ENCODE measurements around the gene PBX3. TPM values are rescaled to one million over a fixed set of nuclear protein-coding genes. Genes with fewer than 3 reads are reported as not detected.

PBX3 gene
- total and polyA plus RNA-seq, 2 of the 13 experiments (the other 11 are each of a cell fraction or from before 2014, with no cell fraction given), result 6.0 to 11.2 TPM

DNA sequence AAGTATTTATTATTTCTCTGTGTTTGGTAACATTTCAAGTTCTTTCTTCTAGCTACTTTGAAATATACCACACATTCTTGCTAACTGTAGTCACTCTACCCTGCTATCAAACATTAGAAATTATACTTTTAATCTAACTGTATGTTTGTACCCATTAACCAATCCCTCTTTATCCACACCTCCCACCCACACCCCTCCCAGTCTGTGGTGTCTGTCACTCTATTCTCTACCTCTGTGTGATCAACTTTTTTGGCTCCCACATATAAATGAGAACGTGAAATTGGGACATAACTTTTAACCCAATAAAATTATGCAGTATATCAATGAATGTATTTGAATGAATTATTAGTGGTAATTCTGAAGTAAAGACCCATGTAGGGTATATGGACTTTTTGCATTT, 79.7 kb downstream of the PBX3 start (continued):
- TF ChIP-seq, protein P1, sequence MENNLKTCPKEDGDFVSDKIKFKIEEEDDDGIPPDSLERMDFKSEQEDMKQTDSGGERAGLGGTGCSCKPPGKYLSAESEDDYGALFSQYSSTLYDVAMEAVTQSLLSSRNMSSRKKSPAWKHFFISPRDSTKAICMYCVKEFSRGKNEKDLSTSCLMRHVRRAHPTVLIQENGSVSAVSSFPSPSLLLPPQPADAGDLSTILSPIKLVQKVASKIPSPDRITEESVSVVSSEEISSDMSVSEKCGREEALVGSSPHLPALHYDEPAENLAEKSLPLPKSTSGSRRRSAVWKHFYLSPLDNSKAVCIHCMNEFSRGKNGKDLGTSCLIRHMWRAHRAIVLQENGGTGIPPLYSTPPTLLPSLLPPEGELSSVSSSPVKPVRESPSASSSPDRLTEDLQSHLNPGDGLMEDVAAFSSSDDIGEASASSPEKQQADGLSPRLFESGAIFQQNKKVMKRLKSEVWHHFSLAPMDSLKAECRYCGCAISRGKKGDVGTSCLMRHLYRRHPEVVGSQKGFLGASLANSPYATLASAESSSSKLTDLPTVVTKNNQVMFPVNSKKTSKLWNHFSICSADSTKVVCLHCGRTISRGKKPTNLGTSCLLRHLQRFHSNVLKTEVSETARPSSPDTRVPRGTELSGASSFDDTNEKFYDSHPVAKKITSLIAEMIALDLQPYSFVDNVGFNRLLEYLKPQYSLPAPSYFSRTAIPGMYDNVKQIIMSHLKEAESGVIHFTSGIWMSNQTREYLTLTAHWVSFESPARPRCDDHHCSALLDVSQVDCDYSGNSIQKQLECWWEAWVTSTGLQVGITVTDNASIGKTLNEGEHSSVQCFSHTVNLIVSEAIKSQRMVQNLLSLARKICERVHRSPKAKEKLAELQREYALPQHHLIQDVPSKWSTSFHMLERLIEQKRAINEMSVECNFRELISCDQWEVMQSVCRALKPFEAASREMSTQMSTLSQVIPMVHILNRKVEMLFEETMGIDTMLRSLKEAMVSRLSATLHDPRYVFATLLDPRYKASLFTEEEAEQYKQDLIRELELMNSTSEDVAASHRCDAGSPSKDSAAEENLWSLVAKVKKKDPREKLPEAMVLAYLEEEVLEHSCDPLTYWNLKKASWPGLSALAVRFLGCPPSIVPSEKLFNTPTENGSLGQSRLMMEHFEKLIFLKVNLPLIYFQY (CRISPR knock-in tag; IDR thresholded peaks at IDR 0.05; ENCODE audit: borderline replicate concordance), result no peak
- TF ChIP-seq ZNF484 (CRISPR knock-in tag; IDR thresholded peaks at IDR 0.05; ENCODE audit: borderline replicate concordance, low read depth), result no peak
- TF ChIP-seq CBFB (CRISPR knock-in tag; IDR thresholded peaks at IDR 0.05), result no peak
- TF ChIP-seq RCOR2 (CRISPR knock-in tag; IDR thresholded peaks at IDR 0.05), result no peak
- TF ChIP-seq MED1 (CRISPR knock-in tag; IDR thresholded peaks at IDR 0.05), result no peak

DNA sequence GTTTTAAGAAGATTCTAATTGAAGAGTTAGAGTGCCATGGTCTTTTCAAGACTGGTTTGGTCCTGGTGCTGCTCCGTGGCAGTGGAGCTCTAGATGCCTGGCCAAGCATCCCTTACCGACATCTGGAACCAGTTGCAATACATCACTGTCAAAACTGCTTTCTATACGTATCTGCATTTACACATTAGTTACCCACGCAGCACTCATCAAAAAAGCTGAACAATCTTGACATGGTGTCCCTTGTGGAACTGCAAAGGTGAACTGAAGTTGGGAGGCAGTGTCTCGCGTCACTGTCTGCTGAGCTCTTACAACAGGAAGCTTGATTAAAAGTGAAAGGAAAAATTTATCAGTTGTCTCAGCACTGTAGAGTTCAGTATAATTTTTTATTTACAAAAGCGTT, 82.6 kb downstream of the PBX3 start:
- TF ChIP-seq ZSCAN31 (CRISPR knock-in tag; IDR thresholded peaks at IDR 0.05; ENCODE audit: low read depth), result no peak
- TF ChIP-seq, protein P2, sequence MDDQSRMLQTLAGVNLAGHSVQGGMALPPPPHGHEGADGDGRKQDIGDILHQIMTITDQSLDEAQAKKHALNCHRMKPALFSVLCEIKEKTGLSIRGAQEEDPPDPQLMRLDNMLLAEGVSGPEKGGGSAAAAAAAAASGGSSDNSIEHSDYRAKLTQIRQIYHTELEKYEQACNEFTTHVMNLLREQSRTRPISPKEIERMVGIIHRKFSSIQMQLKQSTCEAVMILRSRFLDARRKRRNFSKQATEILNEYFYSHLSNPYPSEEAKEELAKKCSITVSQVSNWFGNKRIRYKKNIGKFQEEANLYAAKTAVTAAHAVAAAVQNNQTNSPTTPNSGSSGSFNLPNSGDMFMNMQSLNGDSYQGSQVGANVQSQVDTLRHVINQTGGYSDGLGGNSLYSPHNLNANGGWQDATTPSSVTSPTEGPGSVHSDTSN (CRISPR knock-in tag; IDR thresholded peaks at IDR 0.05; ENCODE audit: borderline replicate concordance), result no peak
- TF ChIP-seq ZNF235 (CRISPR knock-in tag; IDR thresholded peaks at IDR 0.05; ENCODE audit: borderline replicate concordance), result no peak
- no peak for TF ChIP-seq FOSL2 (CRISPR knock-in tag; IDR thresholded peaks at IDR 0.05)
- no TSS peak for BruUV-seq (replicated peaks)
- POLR2A ChIA-PET, result no interaction called here
- Histone ChIP-seq H3K36me3 (replicated peaks in 1 of 2; ENCODE audit: control insufficient read depth in 1 of 2, insufficient read depth in 2 of 2, low read length in 2 of 2) (no peaks in the 10 kb centered on the region), H3K27me3 (ENCODE audit: control insufficient read depth in 1 of 2, insufficient read depth in 2 of 2, low read length in 2 of 2) (no peaks in the 10 kb centered on the region), H3K9ac (ENCODE audit: insufficient read depth, low read depth, low read length) (no peak overlapping the region), H3K4me3 (replicated peaks in 1 of 3; ENCODE audit: insufficient read depth in 1 of 3, low read depth in 2 of 3, low read length in 3 of 3) (no peak overlapping the region), H3K4me1 (ENCODE audit: insufficient read depth, low read length) (peaks cover 7% of the 10 kb centered on the region), H4K20me1 (ENCODE audit: insufficient read depth, low read length) (no peaks in the 10 kb centered on the region), H3K27ac (ENCODE audit: extremely low read length, insufficient read depth, low read length) (no peak overlapping the region), H3K79me2 (ENCODE audit: insufficient read depth, low read length) (no peaks in the 10 kb centered on the region), H2AFZ (ENCODE audit: low read length) (no peak overlapping the region), H3K9me3 (ENCODE audit: low read length) (no peaks in the 10 kb centered on the region), H3K4me2 (ENCODE audit: low read depth, low read length) (no peak overlapping the region)
- CTCF ChIA-PET (ENCODE audit: low intra/inter-chr PET ratio, low total read pairs), result no interaction called here
- intact Hi-C loops (cut with micrococcal nuclease; ENCODE audit: unreplicated experiment), result no loop called here
- FAIRE-seq, result peak; percentile 8
- ATAC-seq, result no peak
- in situ Hi-C loops (cut with HindIII; ENCODE audit: extremely low pct_ligation_motif_present, low pct_unique_long_range_greater_than_20kb), result no loop called here
- 94% methylated on average over 7 of the region's 7 CpGs for WGBS (ENCODE audit: low lambda C conversion rate)
- no peak for DNase-seq (ENCODE audit: low spot score)

Data from HepG2 (cell line).